Measurements from ENCODE around the gene LRPPRC. TPM values are rescaled to one million over a fixed set of nuclear protein-coding genes. Genes with fewer than 3 reads are reported as not detected.
A peak's percentile ranks its signal among the peaks of the same experiment; 100 is the strongest.

The LRPPRC gene
- total and polyA plus RNA-seq, 2 donors (not counting 1 experiment from before 2014, with no cell fraction given) = 54.6 to 70.4 TPM

GRCh38 chr2:43984533-43984932 is 11.3 kb downstream of the LRPPRC start:
- Histone ChIP-seq H3K4me3 (replicated peaks in 1 of 4; ENCODE audit: control extremely low read depth in 1 of 4, insufficient read depth in 1 of 4, low read depth in 3 of 4, low read length in 4 of 4) (no peak overlapping the region), H3K4me2 (ENCODE audit: extremely low read depth, insufficient read depth, low read length) (no peak overlapping the region), H3K27me3 (ENCODE audit: control insufficient read depth, insufficient read depth, low read length) (no peaks in the 10 kb centered on the region), H2AFZ (ENCODE audit: low read length) (no peak overlapping the region), H3K9ac (ENCODE audit: insufficient read depth, low read length) (no peak overlapping the region), H3K36me3 (ENCODE audit: control insufficient read depth, insufficient read depth, low read length) (no peaks in the 10 kb centered on the region), H3K79me2 (ENCODE audit: control insufficient read depth, insufficient read depth, low read length) (peaks cover 38% of the 10 kb centered on the region), H3K4me1 (ENCODE audit: control insufficient read depth, extremely low read depth, insufficient read depth, low read length) (no peaks in the 10 kb centered on the region), H3K9me3 (ENCODE audit: control insufficient read depth, insufficient read depth, low read depth, low read length) (no peaks in the 10 kb centered on the region), H4K20me1 (ENCODE audit: control insufficient read depth, extremely low read depth, insufficient read depth, low read length) (no peaks in the 10 kb centered on the region), H3K27ac (ENCODE audit: insufficient read depth, low read length) (no peak overlapping the region)
- TF ChIP-seq EZH2 (IDR thresholded peaks at IDR 0.05; ENCODE audit: low read length, missing control alignments) (no peak), CTCF (conservative IDR thresholded peaks at IDR 0.05 in 1 of 2, IDR thresholded peaks at IDR 0.05 in 1 of 2; ENCODE audit: low read depth in 1 of 2, low read length in 2 of 2) (no peak)
- DNase-seq (ENCODE audit: low read depth in 2 of 2) = peak in 1 of 2 donors; percentile 19

GRCh38 chr2:43980902-43981301 is 14.9 kb downstream of the LRPPRC start:
- no peak for DNase-seq (ENCODE audit: low read depth in 2 of 2)
- Histone ChIP-seq H3K27me3 (ENCODE audit: control insufficient read depth, insufficient read depth, low read length) (no peaks in the 10 kb centered on the region), H3K36me3 (ENCODE audit: control insufficient read depth, insufficient read depth, low read length) (no peaks in the 10 kb centered on the region), H2AFZ (ENCODE audit: low read length) (no peak overlapping the region), H3K4me3 (replicated peaks in 1 of 4; ENCODE audit: control extremely low read depth in 1 of 4, insufficient read depth in 1 of 4, low read depth in 3 of 4, low read length in 4 of 4) (no peak overlapping the region), H3K79me2 (ENCODE audit: control insufficient read depth, insufficient read depth, low read length) (peaks cover 19% of the 10 kb centered on the region), H3K4me1 (ENCODE audit: control insufficient read depth, extremely low read depth, insufficient read depth, low read length) (no peaks in the 10 kb centered on the region), H3K9ac (ENCODE audit: insufficient read depth, low read length) (no peak overlapping the region), H3K27ac (ENCODE audit: insufficient read depth, low read length) (no peak overlapping the region), H3K4me2 (ENCODE audit: extremely low read depth, insufficient read depth, low read length) (no peak overlapping the region), H3K9me3 (ENCODE audit: control insufficient read depth, insufficient read depth, low read depth, low read length) (no peaks in the 10 kb centered on the region), H4K20me1 (ENCODE audit: control insufficient read depth, extremely low read depth, insufficient read depth, low read length) (no peaks in the 10 kb centered on the region)
- TF ChIP-seq EZH2 (IDR thresholded peaks at IDR 0.05; ENCODE audit: low read length, missing control alignments) = no peak
- no peak for TF ChIP-seq CTCF (conservative IDR thresholded peaks at IDR 0.05 in 1 of 2, IDR thresholded peaks at IDR 0.05 in 1 of 2; ENCODE audit: low read depth in 1 of 2, low read length in 2 of 2)

GRCh38 chr2:43977677-43978375 is 18.0 kb downstream of the LRPPRC start:
- peak in 1 of 2 donors; percentile 10 for DNase-seq (ENCODE audit: low read depth in 2 of 2)
- Histone ChIP-seq H3K9me3 (ENCODE audit: control insufficient read depth, insufficient read depth, low read depth, low read length) (no peaks in the 10 kb centered on the region), H4K20me1 (ENCODE audit: control insufficient read depth, extremely low read depth, insufficient read depth, low read length) (no peaks in the 10 kb centered on the region), H3K4me2 (ENCODE audit: extremely low read depth, insufficient read depth, low read length) (no peak overlapping the region), H3K79me2 (ENCODE audit: control insufficient read depth, insufficient read depth, low read length) (no peaks in the 10 kb centered on the region), H3K4me1 (ENCODE audit: control insufficient read depth, extremely low read depth, insufficient read depth, low read length) (no peaks in the 10 kb centered on the region), H3K4me3 (replicated peaks in 1 of 4; ENCODE audit: control extremely low read depth in 1 of 4, insufficient read depth in 1 of 4, low read depth in 3 of 4, low read length in 4 of 4) (no peak overlapping the region), H3K27me3 (ENCODE audit: control insufficient read depth, insufficient read depth, low read length) (no peaks in the 10 kb centered on the region), H2AFZ (ENCODE audit: low read length) (no peak overlapping the region), H3K9ac (ENCODE audit: insufficient read depth, low read length) (no peak overlapping the region), H3K27ac (ENCODE audit: insufficient read depth, low read length) (no peak overlapping the region), H3K36me3 (ENCODE audit: control insufficient read depth, insufficient read depth, low read length) (peaks cover 5% of the 10 kb centered on the region)
- TF ChIP-seq EZH2 (IDR thresholded peaks at IDR 0.05; ENCODE audit: low read length, missing control alignments) = no peak
- TF ChIP-seq CTCF (conservative IDR thresholded peaks at IDR 0.05 in 1 of 2, IDR thresholded peaks at IDR 0.05 in 1 of 2; ENCODE audit: low read depth in 1 of 2, low read length in 2 of 2) = no peak
